NCI-H2081 (cell line): ENCODE results near the gene GRIK4.
A peak's percentile ranks its signal among the peaks of the same experiment; 100 is the strongest.

Source experiments
- DNase-seq, 2 experiments: peaks; one replicate each; lab custom pipeline; 2025; lab: John Stamatoyannopoulos, UW

The GRIK4 gene

DNA sequence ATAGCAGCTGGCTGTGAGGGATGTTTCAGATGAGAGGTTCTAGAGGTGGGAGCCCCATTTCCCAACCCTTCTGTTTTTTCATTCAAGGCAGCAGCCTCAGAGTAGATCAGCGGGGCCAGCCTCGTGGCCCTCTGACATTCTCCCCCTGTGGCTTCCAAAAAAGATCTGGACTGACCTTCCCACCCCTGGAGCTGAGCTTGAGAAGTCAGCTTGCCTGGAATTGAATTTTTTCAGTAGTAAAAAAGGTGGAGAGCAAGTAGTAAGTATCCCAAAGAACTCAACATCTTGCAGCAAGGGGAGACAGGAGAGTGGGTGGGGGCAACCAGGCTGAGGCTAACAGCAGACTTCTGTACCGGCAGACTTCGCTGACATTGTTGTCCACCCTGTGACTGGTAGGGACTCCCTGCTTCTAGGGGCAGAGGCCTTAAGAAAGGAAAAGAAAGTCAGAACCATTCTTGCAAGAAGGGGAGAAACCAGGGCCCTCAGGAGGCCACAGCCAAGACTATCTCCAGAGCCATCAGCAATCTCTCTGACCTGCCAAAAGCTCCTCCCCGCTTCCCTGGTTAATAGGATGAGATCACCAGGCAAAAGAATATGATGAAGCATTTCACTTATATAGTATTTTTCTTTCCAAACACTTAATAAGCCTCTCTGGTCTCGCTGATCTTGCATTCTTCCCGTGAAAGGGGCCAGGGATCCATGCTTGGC is 2.0 kb upstream of the GRIK4 start:
- no peak for DNase-seq

DNA sequence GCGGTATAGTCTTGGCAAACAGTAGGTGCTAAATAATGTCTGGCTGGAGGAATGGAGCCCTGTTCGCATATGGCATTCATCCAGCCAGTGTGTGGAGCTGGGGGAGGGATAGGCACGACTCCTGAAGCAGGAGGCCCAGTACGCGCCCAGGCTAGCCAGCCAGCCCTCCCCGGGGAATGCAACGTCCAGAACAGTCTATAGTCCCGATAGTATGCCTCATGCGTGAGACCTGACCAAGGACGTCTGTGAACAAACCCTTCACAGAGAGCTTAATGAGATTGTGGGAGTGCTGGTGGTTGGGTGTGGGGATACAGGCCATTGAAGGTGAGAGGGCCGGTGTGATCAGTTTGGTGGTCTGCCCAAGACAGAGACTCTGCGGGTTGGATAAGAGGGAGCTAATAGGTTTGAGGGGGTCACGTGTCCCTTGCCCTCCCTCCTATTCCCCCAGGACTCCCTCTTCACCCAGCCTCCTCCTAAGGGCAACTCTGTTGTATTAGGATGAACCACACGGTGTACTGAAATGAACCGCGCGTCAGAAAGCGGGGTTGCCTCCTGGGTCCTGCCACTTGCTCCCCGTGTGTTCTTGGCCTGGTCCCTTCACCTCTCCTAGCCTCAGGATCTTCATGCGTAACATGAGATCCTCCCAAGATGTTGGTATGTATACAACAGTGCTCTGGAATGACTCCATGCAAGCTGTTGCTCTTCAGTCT is 987 bp upstream of the GRIK4 start:
- no peak for DNase-seq

DNA sequence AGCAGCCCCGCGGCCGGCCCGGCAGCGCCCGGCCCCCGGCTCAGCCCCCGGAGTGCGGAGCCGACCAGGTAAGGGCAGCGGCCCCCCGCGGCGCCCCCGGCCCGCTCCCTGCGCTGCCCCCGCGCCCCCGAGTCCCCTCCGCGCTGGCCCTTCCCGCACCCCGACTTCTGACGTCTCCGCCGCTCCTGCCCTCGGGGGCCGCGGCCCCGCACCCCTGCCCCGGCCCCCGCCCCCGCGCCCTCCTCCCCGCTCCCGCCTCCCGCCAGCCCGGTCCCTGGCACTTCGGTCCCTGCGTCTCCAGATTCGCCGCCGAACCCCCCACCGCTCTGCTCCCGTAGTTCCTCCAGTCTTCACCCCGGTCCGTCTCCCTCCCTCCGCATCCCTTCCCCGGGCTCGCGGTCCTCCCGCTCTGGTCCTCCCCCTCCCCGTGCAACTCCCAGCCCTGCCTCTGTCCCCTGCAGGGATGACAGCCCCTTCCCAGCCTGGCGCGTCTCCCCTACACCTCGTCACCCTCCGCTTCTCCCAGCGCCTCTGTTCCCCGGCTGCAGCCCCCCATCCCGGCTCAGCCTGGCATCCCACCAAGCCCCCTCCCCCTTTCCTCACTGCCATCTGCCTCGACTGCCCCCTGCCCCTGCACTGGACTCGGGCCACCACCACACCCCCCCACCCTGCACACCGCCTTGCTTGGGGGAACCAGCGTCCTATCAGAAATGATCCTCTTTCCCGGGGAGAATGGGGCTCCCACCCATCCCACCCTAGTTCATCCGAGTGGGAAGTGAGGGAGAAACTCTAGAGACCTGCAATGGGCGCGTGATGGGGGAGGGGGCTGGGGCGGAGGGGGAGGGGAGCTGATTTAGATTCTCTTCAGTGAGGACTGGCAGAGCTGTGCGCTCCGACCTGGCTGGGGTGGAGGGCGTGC is 531 bp downstream of the GRIK4 start:
- DNase-seq = no peak

DNA sequence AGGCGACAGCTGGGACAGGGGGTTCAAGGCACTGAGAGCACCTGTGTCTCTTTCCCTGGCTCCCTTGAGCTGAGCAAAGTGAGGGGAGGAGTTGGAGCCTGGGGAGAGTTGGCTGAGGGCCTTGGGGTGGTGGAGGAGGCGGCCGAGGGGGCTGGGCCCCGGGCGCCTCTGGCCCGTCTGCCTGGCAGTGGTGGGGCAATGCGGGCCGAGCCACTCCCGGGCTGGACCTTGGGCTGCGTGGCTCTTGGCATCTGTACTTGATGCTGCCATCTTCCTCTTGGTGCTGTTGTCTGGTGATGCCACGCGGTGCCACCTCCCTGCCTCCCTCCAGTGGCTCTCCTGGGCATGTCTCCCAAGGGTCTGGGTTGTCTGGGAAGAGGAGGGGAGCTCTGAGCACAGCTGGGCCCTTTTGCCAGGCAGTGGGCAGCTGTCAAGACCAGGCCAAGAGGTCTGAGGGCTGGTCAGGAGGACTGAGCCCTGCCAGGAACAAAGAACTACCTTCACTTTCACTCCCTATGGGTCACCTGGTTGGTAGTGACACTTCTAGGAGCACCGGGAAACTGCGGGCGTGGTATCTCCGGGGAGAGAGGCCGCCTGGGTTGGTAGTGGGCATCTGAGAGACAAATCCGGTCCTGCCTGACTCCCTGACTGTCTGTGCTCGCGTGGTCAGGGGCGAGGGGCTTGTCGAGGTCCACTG is 1.3 kb downstream of the GRIK4 start:
- DNase-seq = peak in 1 of 2 experiments; percentile 16

DNA sequence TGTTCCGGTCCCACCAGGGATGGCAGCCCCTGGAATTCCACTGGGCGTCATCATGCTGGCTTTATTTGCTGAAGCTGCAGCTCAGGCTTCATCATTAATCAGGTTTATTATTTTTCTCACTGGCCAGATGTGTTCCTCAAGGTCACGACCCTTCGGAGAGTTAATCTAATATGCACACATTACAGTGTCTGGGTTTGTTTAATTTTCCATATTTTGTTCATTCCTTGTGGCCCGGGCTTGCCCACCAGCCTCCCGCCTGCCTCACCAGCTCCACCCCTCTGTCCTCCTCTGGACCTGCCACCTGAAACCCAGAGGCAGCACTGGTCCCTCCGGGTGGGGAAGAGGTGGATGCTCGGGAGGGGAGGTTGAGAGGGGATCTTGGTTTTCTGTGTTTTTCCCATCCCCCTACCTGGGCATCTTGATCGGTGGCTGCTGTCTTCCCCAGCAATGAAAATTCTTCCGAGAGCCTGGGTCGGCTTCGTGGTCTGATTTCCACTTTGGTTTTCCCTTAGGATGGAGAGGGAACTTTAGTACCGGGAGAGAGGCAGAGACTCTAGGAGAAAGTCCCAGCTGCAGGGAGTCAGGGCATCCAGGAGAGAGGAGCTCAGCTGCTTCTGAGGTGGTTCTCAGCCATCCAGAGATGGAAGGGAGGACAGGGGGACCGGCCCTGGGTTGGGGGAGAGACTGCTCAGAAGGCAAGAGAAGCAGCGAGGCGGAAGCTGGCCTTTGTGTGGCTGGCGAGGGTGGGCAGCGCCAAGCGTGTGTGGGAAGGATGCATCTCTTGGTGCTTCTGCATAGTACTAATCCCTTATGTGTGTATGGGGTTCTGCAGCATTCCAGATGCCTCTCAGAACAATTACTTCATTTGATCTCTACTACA is 2.1 kb downstream of the GRIK4 start:
- no peak for DNase-seq

DNA sequence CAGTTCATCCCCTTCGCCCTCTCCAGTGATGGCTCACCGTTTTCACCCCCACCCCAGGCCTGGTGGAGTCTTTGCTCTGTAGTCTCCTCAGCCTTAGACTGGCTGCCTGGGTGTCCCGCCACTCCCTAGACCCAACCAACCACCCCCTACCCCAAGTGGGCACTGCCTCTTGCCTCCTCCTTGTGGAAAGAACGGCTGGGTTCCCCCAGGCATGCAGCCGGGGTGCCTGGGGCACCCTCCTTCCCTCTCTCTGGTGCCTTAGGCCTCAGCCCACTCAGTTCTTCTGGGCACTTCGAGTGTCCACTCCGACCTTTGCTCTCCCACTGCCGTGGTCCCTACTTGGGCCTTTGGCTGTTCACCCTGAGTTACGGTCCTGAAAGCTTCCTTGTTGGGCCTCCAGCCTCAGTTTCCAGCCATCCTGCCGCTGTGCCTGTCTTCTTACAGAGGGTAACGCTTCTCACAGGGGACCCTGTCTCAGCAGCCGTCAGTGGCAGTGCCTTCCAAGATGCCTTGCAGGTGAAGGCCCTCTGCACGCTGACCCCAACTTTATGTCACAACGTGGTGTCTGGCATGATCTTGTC is 3.1 kb downstream of the GRIK4 start:
- no peak for DNase-seq

DNA sequence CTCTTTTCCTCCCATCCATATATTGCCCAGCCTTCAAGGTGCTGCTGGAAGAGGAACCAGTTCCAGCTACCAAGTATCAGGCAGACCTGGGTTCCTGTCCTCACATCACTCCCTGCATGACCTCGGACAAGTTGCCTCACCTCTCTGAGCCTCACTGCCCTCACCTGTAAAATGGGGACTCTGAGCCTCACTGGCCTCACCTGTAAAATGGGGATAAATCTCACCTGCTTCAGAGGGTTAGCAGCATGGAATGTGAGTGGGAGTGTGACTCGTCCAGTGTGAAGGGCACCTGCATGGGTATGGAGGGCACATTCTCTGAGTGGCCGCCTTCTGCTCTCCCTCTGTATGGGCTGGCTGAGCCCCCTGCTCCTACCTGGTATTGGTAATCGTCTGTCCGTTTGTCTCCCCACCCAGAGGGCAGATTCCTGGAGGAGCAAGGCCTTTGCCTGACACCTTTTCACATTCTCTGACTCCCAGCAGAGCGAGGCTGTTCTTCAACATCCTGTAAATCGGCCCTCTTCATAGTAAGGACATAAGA is 3.7 kb downstream of the GRIK4 start:
- DNase-seq = no peak

DNA sequence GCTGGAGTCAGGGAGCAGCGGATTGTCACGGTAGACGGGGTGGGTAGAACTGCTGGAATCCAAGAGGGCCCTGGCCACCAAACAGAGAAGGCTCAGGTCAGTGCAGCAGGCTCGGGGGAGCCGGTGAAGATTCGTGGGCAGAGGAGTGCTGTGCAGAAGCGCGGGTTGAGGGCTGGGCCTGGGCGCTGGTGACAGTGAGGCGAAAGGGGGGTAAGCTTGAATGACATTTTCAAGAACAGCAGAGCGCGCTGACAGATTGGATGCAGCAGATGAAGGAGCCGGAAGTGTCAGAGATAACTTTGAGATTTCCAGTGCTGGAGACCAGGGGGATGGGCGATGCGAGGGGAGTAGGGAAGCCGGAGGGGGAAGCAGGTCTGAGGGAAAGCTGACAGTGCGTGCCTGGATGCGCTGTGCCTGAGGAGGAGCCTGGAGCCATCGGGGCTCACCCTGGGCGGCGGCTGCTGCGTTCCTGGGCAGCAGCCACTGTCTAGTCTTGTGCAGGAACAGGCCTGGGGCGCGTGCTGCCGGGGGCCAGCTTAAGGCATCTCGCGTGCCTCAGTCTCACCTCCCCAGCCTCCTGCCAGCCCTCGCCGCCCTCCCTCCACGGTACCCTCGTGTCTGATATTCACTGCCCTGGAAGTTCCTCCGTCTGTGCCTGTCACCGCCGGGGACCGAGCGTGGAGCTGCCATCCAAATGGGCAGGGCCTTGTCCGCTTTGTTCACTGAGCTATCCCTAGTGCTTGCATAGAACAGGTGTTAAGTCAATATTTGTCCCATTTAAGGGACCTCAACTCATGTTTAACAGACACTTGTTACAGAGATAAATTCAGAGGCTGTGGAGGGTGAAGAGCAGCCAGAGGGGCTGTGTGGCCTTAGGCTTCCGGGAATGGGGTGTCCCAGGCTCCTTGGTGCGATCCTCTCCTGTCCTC is 5.2 kb downstream of the GRIK4 start:
- peak in 1 of 2 experiments; percentile 12 for DNase-seq

DNA sequence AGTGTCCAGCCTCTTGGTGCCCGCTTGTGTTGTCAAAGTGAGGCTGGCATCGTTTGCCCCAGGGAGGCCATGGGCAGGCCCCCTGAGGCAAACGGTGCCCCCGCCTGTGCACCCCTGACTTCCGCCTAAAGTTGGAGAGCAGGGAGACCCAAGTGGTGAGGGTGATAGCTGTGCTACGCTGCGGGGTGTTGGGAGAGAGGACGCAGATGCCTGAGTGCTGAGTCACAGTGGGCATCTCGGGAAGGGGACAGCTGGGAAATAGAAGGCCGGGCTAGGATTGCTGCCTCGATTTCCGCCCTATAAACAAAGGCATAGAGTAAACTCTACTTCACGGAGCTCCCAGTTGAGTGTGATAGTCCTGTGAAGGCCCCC is 5.8 kb downstream of the GRIK4 start:
- no peak for DNase-seq

DNA sequence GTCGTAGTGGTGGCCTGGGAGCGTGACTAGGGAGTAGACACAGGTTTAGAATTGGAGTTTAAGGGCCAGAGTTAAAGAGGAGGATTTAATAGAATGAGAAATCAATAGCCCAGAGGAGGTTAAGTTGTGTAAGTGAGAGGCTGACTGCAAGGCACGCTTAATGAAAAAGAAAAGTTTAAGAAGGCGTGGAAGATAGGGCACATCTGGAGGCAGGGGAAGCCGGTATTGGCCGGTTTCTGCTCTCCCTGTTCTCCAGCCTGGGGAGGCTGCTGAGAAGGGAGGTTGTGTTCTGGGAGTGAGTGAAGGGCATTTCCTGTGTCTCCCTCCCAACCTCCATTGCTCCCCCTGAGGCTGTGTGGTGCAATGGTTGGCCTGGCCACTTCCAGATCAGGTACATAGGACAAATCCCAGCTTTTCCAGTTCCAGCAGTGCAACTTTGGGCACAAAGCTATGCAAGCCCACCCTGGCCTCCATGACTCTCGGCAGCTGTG is 6.3 kb downstream of the GRIK4 start:
- no peak for DNase-seq

DNA sequence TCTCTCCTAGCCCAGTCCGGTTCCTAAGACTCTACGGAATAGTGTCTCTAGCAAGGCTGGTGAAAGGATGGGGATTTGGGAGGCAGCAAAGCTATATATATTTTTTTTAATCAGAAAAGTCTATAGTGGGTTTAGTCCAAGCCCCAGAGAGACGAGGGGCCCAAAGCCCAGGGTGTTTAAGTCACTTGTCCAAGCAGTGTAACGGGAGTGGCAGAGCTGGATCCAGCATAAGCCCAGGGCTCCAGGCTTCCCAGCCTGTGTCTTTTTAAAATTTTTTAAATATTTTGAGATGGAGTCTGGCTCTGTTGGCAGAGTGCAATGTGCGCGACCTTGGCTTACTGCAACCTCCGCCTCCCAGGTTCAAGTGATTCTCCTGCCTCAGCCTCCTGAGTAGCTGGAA is 6.8 kb downstream of the GRIK4 start:
- DNase-seq = no peak

DNA sequence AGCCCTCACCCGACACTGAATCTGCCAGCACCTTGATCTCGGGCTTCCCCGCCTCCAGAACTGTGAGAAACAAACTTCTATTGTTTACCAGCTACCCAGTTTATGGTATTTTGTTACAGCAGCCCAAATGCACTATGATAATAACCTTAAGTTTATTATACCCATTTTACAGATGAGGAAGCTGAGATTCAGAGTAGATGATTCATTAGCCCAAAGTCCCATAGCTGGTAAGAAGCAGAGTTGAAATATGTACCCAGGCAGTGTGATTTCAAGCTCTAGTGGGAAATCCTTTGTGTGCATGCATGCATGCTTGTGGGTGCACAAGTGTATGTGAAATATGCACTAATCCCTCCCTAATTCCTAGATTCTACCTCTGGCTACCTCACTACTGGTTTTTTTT is 7.9 kb downstream of the GRIK4 start:
- no peak for DNase-seq

DNA sequence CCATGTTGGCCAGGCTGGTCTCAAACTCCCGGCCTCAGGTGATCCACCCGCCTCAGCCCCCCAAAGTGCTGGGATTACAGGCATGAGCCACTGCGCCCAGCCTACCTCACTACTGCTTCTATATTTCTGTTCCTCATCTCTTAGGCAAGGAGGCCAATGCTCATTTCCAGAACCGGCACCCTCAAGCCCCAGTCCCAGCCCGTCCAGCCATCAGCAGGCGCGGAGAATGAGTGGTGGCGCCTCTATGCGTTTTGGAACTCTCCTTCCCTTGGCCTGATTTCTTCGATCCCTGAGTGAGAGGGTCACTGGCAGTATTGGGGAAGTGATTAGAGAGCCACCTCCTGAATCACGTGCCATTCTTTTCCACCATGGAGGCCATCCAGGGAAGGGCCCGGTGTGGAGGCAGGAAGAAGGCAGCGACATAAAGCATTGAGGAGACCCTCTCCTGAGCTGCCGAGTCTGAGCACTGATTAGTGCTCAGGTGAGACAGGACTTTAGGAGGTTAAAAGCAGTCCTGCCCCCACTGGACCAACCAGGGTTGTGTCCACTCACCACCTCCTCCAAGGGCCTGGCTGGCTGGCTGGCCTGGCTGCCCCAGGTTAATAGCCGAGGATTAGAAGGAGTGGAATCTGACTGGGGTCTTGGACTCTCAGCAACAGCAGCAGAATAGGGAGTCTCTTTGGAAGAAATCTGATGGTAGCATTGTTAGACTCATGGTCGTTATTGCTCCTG is 8.7 kb downstream of the GRIK4 start:
- no peak for DNase-seq

DNA sequence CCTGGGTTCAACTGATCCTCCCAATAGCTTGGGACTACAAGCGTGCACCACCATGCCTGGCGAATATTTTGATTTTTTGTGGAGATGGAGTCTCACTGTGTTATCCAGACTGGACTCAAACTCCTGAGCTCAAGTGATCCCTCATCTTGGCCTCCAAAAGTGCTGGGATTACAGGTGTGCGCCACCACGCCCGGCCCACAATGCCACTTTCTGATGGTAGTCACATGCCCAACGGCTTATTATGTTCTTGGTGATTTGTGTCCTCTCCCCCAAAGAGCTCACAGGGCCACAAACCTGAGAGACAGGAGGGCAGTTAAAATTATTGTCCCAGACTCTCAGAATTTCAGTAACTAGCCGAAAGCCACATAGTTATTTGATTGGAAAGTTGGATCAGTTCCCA is 9.6 kb downstream of the GRIK4 start:
- DNase-seq = no peak

DNA sequence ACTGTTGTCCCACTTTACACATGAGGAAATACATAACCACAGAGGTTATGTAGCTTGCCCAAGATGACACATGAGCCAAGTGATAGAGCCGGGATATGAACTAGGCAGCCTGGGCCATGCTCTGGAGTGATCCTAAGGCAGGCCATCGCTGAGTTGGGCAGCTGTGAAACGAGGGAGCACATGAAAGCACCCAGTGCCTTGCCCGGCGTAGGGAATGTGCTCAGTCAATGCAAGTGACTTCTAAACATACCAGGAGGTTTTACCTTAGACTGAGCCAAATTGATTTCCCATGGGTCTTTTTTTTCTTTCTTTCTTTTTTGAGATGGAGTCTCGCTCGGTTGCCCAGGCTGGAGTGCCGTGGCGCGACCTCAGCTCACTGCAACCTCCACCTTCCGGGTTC is 10.5 kb downstream of the GRIK4 start:
- DNase-seq = no peak

DNA sequence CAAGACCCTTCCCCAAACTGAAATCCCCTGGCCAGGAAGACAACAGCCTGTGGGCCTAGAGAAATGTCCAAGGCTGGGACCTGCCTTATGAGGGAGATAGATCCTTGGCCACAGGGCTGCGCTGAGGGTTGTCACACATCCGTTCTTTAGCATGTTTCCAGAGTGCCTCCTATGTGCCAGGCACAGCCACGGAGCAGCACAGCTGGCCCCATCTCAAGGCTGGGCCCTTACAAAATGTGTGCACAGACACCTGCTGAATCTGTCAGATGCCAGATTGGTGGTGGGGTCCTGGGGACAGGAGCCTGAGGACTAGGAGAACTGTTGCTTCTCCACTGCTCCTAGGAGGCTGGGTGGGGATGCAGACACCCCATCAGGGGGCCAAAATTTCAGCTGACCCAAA is 11.2 kb downstream of the GRIK4 start:
- no peak for DNase-seq

DNA sequence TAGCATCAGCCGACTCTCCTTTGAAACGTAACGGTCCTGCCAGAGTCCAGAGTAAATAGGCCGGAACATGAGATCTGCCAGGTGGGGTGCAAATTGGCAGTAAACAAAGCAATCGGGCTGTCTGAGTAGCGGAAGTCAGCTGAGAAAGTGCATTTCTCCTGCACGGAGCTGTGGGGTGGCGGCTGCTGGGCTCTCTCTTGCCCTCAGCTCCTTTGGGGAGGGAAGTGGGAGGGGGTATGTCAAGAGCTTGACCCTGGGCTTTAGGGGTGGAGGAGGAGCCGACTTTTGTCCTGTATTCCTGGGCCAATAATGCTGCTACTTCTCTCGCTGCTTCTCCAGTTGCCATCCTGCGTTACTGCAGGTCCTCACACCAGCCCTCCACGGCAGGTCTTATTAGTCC is 11.6 kb downstream of the GRIK4 start:
- peak in 1 of 2 experiments; percentile 67 for DNase-seq

DNA sequence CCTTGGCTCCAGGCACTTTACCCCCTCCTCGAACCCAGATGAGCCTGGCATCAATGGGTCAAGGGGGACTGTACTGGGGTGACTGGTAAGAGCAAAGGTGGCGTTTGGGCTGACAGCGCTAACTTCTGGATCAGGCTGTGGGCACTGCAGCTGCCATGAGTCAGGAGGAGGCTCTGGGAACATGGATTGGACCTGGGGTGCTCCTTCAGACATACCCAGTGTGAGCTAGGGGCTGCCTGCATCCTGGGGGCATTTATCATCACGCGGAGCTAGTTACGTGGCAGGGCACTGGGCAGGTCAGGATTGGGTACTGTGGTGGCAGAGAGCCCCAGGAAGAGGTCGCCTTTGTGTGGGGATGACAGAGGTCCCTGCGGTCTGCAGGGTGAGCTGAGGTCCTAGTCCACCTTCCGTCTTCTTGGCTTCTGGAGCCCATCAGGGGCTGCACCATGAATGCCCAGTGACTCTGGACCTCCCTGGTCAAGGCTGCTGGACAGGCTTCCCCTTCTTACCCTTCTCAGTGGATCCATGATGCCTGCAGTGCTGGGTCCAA is 13.1 kb downstream of the GRIK4 start:
- DNase-seq = no peak
